GM12878 (cell line): ENCODE data around the gene ZACN. TPM values are rescaled to one million over a fixed set of nuclear protein-coding genes. Genes with fewer than 3 reads are reported as not detected.

ENCODE experiments used
- ATAC-seq: fragments of 200-7000 bp; cut with Tn5 transposase; 3 replicates; pipeline ENCODE4 v1.9.1; 2020; ENCODE audit warnings: mild to moderate bottlenecking, moderate library complexity
- BruUV-seq: library from RNA; stranded (reverse); fragments of 400-500 nt; replicated peaks from 2 replicates; lab custom pipeline; 2021; lab: Mats Ljungman, UMichigan
- CTCF ChIA-PET: fragments of 300-600 bp; sonication (Branson Sonifier 250); formaldehyde crosslinking; extraction: SDS; loops from one replicate; lab custom pipeline; 2021; ENCODE audit warnings: inconsistent platforms; lab: Yijun Ruan, JAX
- POLR2A ChIA-PET: fragments of 350-600 bp; formaldehyde crosslinking; extraction: SDS; loops from one replicate; lab custom pipeline; 2021; ENCODE audit warnings: inconsistent platforms; lab: Charles Lee
- RAD21 ChIA-PET: fragments of 300-600 bp; sonication (Branson Sonifier 250); formaldehyde crosslinking; loops from one replicate; lab custom pipeline; 2023; ENCODE audit warnings: antibody characterized with exemption; ENCODE audit not compliant: unreplicated experiment; lab: Charles Lee
- SMC1A ChIA-PET: fragments of 300-600 bp; sonication (Branson Sonifier 250); formaldehyde crosslinking; loops from one replicate; lab custom pipeline; 2023; ENCODE audit not compliant: unreplicated experiment, uncharacterized antibody; lab: Charles Lee
- DNase-seq: peaks from one replicate; pipeline ENCODE4 v3.0.0-alpha.2; 2011; ENCODE audit warnings: low read depth, low spot score
- FAIRE-seq: peaks from 3 replicates; lab custom pipeline; 2011; peaks lifted over from hg19 to GRCh38; lab: Jason Lieb, UNC
- H2AFZ ChIP-seq: 2 replicates; pipeline ENCODE4 v1.6.0; 2011; ENCODE audit warnings: low read depth, low read length, control low read depth; ENCODE audit not compliant: control insufficient read depth
- H3K27ac ChIP-seq: 2 replicates; pipeline ENCODE4 v1.5.1; 2011; ENCODE audit warnings: control low read depth; ENCODE audit not compliant: control insufficient read depth, insufficient read depth
- H3K27me3 ChIP-seq, 2 experiments: replicated peaks in 1 of 2; 2 replicates each; pipeline versions ENCODE4 v1.6.0 to v1.6.1; 2011; ENCODE audit warnings: low read length in 1 of 2; ENCODE audit not compliant: control insufficient read depth in 2 of 2, insufficient read depth in 2 of 2
- H3K36me3 ChIP-seq, 2 experiments: 2 replicates each; pipeline ENCODE4 v1.5.1; 2011; ENCODE audit warnings: low read length in 1 of 2; ENCODE audit not compliant: control insufficient read depth in 2 of 2, insufficient read depth in 2 of 2
- H3K4me1 ChIP-seq: 2 replicates; pipeline ENCODE4 v1.6.1; 2011; ENCODE audit warnings: mild to moderate bottlenecking, low read length, moderate library complexity, mixed read lengths; ENCODE audit not compliant: control insufficient read depth, insufficient read depth
- H3K4me2 ChIP-seq: 2 replicates; pipeline ENCODE4 v1.6.0; 2011; ENCODE audit warnings: control low read depth; ENCODE audit not compliant: control insufficient read depth, insufficient read depth
- H3K4me3 ChIP-seq: fragments of 200-600 bp; sonication (generic); 2 replicates; pipeline ENCODE4 v1.5.1; 2016
- H3K79me2 ChIP-seq: 2 replicates; pipeline ENCODE4 v1.6.0; 2011; ENCODE audit warnings: low read length; ENCODE audit not compliant: control insufficient read depth, insufficient read depth
- H3K9ac ChIP-seq: 2 replicates; pipeline ENCODE4 v1.8.0; 2011; ENCODE audit warnings: low read length, control low read depth, mixed read lengths; ENCODE audit not compliant: control insufficient read depth, insufficient read depth
- H3K9me3 ChIP-seq: replicated peaks from 3 replicates; pipeline ENCODE4 v1.5.1; 2011; ENCODE audit warnings: mild to moderate bottlenecking, low read length; ENCODE audit not compliant: control insufficient read depth, insufficient read depth
- H4K20me1 ChIP-seq: 2 replicates; pipeline ENCODE4 v1.6.0; 2011; ENCODE audit not compliant: control insufficient read depth, insufficient read depth
- ASH2L ChIP-seq: fragments of 300-600, 200-600 bp; sonication (generic); IDR thresholded peaks from 2 replicates; pipeline ENCODE4 v1.6.1; 2017; ENCODE audit warnings: low read depth, mild to moderate bottlenecking, borderline replicate concordance
- CBFB ChIP-seq: IDR thresholded peaks from 2 replicates; pipeline ENCODE4 v1.6.1; 2016; ENCODE audit warnings: antibody characterized with exemption, low read depth
- CHD1 ChIP-seq: IDR thresholded peaks from 2 replicates; pipeline ENCODE4 v1.6.1; 2012; ENCODE audit warnings: low read depth, low read length, improper control_type of control experiment
- DPF2 ChIP-seq: fragments of 450-650 bp; IDR thresholded peaks from 2 replicates; pipeline ENCODE4 v1.6.1; 2017; ENCODE audit warnings: mild to moderate bottlenecking
- EGR1 ChIP-seq, 2 experiments: IDR thresholded peaks; 1 replicate in 1 of 2; 2 replicates in 1 of 2; pipeline ENCODE4 v1.6.1; 2011 to 2012; ENCODE audit warnings: low read depth in 2 of 2, low read length in 2 of 2, borderline replicate concordance in 1 of 2, mild to moderate bottlenecking in 1 of 2, moderate library complexity in 1 of 2
- IKZF2 ChIP-seq, 2 experiments: fragments of 450-650 bp; IDR thresholded peaks; 2 replicates each; pipeline ENCODE4 v1.6.1; 2017; ENCODE audit warnings: mild to moderate bottlenecking in 2 of 2, moderate library complexity in 2 of 2
- SIN3A ChIP-seq: IDR thresholded peaks from 2 replicates; pipeline ENCODE4 v1.6.1; 2012; ENCODE audit warnings: low read depth, low read length, improper control_type of control experiment
- ZBED1 ChIP-seq: IDR thresholded peaks from 2 replicates; pipeline ENCODE4 v1.6.1; 2016; ENCODE audit warnings: borderline replicate concordance
- WGBS: methylation state at CpG from one replicate; pipeline ENCODE4 v1.1.6; 2016; ENCODE audit warnings: low lambda C conversion rate; ENCODE audit not compliant: insufficient replicate concordance, insufficient coverage; ENCODE audit errors: missing lambda C conversion rate; 5-methylcytosine and 5-hydroxymethylcytosine counted together
- in situ Hi-C: fragments of 300-500 bp; cut with MboI; formaldehyde crosslinking; loops from 9 replicates; pipeline ENCODE4 v1.14.3; 2018; ENCODE audit warnings: mixed read lengths
- intact Hi-C: fragments of 100-400 bp; cut with micrococcal nuclease; formaldehyde crosslinking; loops from one replicate; pipeline ENCODE4 v1.14.2; 2022; ENCODE audit not compliant: unreplicated experiment
- polyA plus RNA-seq, 11 experiments: library from polyadenylated mRNA; depleted of rRNA in 4 of 11; unstranded in 6 of 11; stranded (reverse) in 5 of 11; fragments of >200 nt; fragmentation: Nextera tagmentation in 4 of 11; fragmentation: Illumina TruSeq in 1 of 11; extraction: Ambion mirVana in 4 of 11; extraction: Trizol in 1 of 11; gene quantifications; 1 replicate in 1 of 11; 2 replicates in 10 of 11; pipeline versions ENCODE4 v1.2.1 to v1.2.3, GENCODE V29; 2011 to 2016; ENCODE audit warnings: inconsistent platforms in 2 of 11, missing spikeins in 2 of 11, low read depth in 1 of 11
- total RNA-seq, 4 experiments: library from RNA; depleted of rRNA in 3 of 4; stranded (reverse); fragments of >200 nt in 3 of 4; fragmentation: Illumina TruSeq in 1 of 4; extraction: Trizol in 1 of 4; gene quantifications; 2 replicates each; pipeline versions ENCODE4 v1.2.1 to v1.2.3, GENCODE V29; 2013 to 2021
- TF ChIP-seq, protein P1 (sequence below): IDR thresholded peaks from 2 replicates; pipeline ENCODE4 v1.6.1; 2011; ENCODE audit warnings: low read depth, low read length, improper control_type of control experiment, borderline replicate concordance
- TF ChIP-seq, protein P2 (sequence below): fragments of 450-650 bp; IDR thresholded peaks from 2 replicates; pipeline ENCODE4 v1.6.1; 2017; ENCODE audit warnings: mild to moderate bottlenecking, moderate library complexity

ZACN gene
- total and polyA plus RNA-seq, 10 of the 15 experiments (the other 5 are each of a cell fraction or from before 2014, with no cell fraction given), result 0.06 to 11.3 (median 0.47) TPM; not detected in 2

DNA sequence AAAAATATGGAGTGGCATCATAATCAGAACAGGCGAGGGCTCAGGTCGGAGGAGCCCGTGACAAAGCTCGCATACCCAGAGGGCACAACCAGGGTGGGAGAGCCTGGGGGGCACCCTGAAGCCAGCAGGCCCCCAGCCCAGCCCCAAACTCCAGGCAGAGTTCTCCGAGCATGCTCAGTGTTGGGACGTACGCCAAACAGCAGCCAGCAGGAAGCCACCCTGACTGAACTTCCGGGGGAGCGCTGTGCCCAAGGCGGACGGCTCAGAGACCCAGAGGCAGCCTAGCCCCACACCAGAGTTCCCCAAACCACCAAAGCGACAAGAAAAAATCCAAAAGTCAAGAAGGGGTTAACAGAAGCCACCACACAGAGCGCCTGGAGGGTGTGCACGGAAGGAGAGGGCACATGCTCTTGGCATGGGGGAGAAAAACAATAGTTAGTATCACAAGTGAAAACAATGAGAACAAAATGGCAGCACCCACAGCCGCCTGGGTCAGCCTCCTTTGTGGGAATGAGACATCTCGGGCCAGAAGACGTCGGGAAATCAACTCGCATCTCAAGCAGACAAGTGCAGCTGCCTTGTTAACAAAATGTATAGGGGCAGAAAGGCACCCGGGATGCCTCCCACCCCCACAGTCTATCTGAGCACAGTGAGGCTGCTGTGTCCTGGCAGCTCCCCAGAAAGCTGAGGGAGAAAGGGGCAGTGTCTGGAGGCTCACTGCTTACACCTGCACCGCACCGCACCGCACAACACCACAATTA is 12.7 kb downstream of the ZACN start:
- POLR2A ChIA-PET, result no interaction called here

More for the DNA sequence above, 12.7 kb downstream of the ZACN start:
- peaks cover 8 to 24% of the 10 kb centered on the region in 2 experiments; a peak in 3 of 4 replicates for H3K36me3 ChIP-seq
- FAIRE-seq (no peak), ATAC-seq (no peak), DNase-seq (no peak)
- H3K4me1 ChIP-seq, result no peaks in the 10 kb centered on the region
- no peak overlapping the region for H2AFZ ChIP-seq
- H3K27me3 ChIP-seq, result no peaks in the 10 kb centered on the region
- RAD21 ChIA-PET, result no interaction called here
- TSS peak; percentile 19 for BruUV-seq
- H4K20me1 ChIP-seq, result no peaks in the 10 kb centered on the region
- in situ Hi-C loops, result no loop called here
- no peak overlapping the region for H3K9ac ChIP-seq
- intact Hi-C loops, result no loop called here
- CTCF ChIA-PET, result no interaction called here
- no peak overlapping the region for H3K4me2 ChIP-seq
- no peak overlapping the region for H3K4me3 ChIP-seq
- TF ChIP-seq IKZF2 (IDR thresholded peaks at IDR 0.05) (no peak), SIN3A (no peak), CHD1 (no peak), EGR1 (IDR thresholded peaks at IDR 0.05; ENCODE audit: borderline replicate concordance in 1 of 2, low read depth in 2 of 2, low read length in 2 of 2) (no peak), ASH2L (no peak), ZBED1 (no peak), CBFB (no peak), DPF2 (no peak)
- TF ChIP-seq, protein P1, sequence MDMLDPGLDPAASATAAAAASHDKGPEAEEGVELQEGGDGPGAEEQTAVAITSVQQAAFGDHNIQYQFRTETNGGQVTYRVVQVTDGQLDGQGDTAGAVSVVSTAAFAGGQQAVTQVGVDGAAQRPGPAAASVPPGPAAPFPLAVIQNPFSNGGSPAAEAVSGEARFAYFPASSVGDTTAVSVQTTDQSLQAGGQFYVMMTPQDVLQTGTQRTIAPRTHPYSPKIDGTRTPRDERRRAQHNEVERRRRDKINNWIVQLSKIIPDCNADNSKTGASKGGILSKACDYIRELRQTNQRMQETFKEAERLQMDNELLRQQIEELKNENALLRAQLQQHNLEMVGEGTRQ, result no peak
- TF ChIP-seq, protein P2, sequence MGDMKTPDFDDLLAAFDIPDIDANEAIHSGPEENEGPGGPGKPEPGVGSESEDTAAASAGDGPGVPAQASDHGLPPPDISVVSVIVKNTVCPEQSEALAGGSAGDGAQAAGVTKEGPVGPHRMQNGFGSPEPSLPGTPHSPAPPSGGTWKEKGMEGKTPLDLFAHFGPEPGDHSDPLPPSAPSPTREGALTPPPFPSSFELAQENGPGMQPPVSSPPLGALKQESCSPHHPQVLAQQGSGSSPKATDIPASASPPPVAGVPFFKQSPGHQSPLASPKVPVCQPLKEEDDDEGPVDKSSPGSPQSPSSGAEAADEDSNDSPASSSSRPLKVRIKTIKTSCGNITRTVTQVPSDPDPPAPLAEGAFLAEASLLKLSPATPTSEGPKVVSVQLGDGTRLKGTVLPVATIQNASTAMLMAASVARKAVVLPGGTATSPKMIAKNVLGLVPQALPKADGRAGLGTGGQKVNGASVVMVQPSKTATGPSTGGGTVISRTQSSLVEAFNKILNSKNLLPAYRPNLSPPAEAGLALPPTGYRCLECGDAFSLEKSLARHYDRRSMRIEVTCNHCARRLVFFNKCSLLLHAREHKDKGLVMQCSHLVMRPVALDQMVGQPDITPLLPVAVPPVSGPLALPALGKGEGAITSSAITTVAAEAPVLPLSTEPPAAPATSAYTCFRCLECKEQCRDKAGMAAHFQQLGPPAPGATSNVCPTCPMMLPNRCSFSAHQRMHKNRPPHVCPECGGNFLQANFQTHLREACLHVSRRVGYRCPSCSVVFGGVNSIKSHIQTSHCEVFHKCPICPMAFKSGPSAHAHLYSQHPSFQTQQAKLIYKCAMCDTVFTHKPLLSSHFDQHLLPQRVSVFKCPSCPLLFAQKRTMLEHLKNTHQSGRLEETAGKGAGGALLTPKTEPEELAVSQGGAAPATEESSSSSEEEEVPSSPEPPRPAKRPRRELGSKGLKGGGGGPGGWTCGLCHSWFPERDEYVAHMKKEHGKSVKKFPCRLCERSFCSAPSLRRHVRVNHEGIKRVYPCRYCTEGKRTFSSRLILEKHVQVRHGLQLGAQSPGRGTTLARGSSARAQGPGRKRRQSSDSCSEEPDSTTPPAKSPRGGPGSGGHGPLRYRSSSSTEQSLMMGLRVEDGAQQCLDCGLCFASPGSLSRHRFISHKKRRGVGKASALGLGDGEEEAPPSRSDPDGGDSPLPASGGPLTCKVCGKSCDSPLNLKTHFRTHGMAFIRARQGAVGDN, result no peak
- no peaks in the 10 kb centered on the region for H3K9me3 ChIP-seq
- SMC1A ChIA-PET, result no interaction called here
- H3K27ac ChIP-seq, result no peak overlapping the region
- WGBS, result 92% methylated on average over 23 of the region's 23 CpGs
- H3K79me2 ChIP-seq, result no peaks in the 10 kb centered on the region
